Right lobe of liver (tissue), 6 donors: Measurements from ENCODE around the gene INPP4B. TPM values are rescaled to one million over a fixed set of nuclear protein-coding genes. Genes with fewer than 3 reads are reported as not detected.

Experiments used
- ATAC-seq, 4 donors: fragments of 200-7000 bp; cut with Tn5 transposase; one replicate each; pipeline ENCODE4 v1.9.1; 2020; ENCODE audit warnings: mild to moderate bottlenecking in 4 of 4, moderate library complexity in 4 of 4
- DNase-seq, 3 donors: peaks; one replicate each; pipeline ENCODE4 v3.0.0-alpha.2; 2020
- H3K27ac ChIP-seq, 3 donors: fragments of 200-600 bp; one replicate each; pipeline ENCODE4 v1.8.0; 2022
- H3K27me3 ChIP-seq, 2 donors: fragments of 200-600 bp; one replicate each; pipeline ENCODE4 v1.8.0; 2022
- H3K36me3 ChIP-seq, 4 donors: fragments of 200-600 bp; sonication (generic) in 1 of 4; one replicate each; pipeline versions ENCODE4 v1.5.1 to v1.8.0; 2017 to 2022; ENCODE audit warnings: control low read depth in 1 of 4
- H3K4me1 ChIP-seq, 4 donors: fragments of 200-600 bp; sonication (generic) in 1 of 4; one replicate each; pipeline versions ENCODE4 v1.5.1 to v1.8.0; 2017 to 2022; ENCODE audit warnings: control low read depth in 1 of 4
- H3K4me3 ChIP-seq, 3 donors: fragments of 200-600 bp; one replicate each; pipeline ENCODE4 v1.8.0; 2022
- H3K9me3 ChIP-seq, 4 donors: fragments of 200-600 bp; sonication (generic) in 1 of 4; one replicate each; pipeline versions ENCODE4 v1.5.1 to v1.8.0; 2017 to 2022; ENCODE audit warnings: control low read depth in 1 of 4
- CTCF ChIP-seq, 4 donors: fragments of 200-600 bp in 3 of 4; fragments of 450-650 bp in 1 of 4; IDR thresholded peaks; one replicate each; pipeline versions ENCODE4 v1.5.1 to v1.8.0; 2016 to 2022; ENCODE audit warnings: antibody characterized with exemption in 4 of 4, mild to moderate bottlenecking in 2 of 4
- POLR2A ChIP-seq: fragments of 450-650 bp; IDR thresholded peaks from one replicate; pipeline ENCODE4 v1.6.1; 2017; ENCODE audit warnings: antibody characterized with exemption, mild to moderate bottlenecking
- WGBS: methylation state at CpG from one replicate; pipeline ENCODE4 v1.1.6; 2018; ENCODE audit warnings: low coverage, low lambda C conversion rate; ENCODE audit not compliant: insufficient coverage; ENCODE audit errors: missing lambda C conversion rate; 5-methylcytosine and 5-hydroxymethylcytosine counted together
- intact Hi-C, 2 donors: fragments of 100-400 bp; cut with DNase I; formaldehyde crosslinking; loops; one replicate each; pipeline versions ENCODE4 v1.11.2 to v1.14.1; 2022
- total RNA-seq, 6 experiments: library from RNA; depleted of rRNA in 2 of 6; stranded (reverse); fragments of >200 nt in 2 of 6; fragmentation: NEBNext Ultra II Directional in 3 of 6; extraction: Animal tissue kit (Norgen Biotek cat#: 25700) in 3 of 6; gene quantifications; one replicate each; pipeline versions ENCODE4 v1.1.0 to v1.2.4, GENCODE V29; 2016 to 2023
- donor health status: DM: no; HTN: yes; CAD: no.
- donor health status: DM: no; HTN: no; CAD: no.
- donor health status: DM: no; HTN: no; CAD: no.
- donor health status: DM: no; HTN: yes; CAD: no.
- donor health status: DM: no; HTN: yes; CAD: no.

Gene INPP4B
- total RNA-seq, 6 experiments from 2014 or later, result 0.73 to 5.0 (median 1.6) TPM

GRCh38 chr4:142009751-142010150, 836.4 kb downstream of the INPP4B start:
- DNase-seq (no peak), ATAC-seq (no peak)
- no peaks in the 10 kb centered on the region for H3K27me3 ChIP-seq
- WGBS, result 59% methylated on average over 2 of the region's 2 CpGs
- intact Hi-C loops, result no loop called here
- H3K4me1 ChIP-seq, result no peaks in the 10 kb centered on the region
- H3K9me3 ChIP-seq, result no peaks in the 10 kb centered on the region
- no peak overlapping the region for H3K27ac ChIP-seq
- H3K36me3 ChIP-seq, result no peaks in the 10 kb centered on the region
- TF ChIP-seq CTCF (IDR thresholded peaks at IDR 0.05), result no peak
- TF ChIP-seq POLR2A, result no peak
- H3K4me3 ChIP-seq, result no peak overlapping the region

GRCh38 chr4:142005519-142005918, 840.6 kb downstream of the INPP4B start:
- Histone ChIP-seq H3K36me3 (no peaks in the 10 kb centered on the region), H3K4me1 (no peaks in the 10 kb centered on the region), H3K4me3 (no peak overlapping the region), H3K27me3 (no peaks in the 10 kb centered on the region), H3K27ac (no peak overlapping the region), H3K9me3 (no peaks in the 10 kb centered on the region)
- intact Hi-C loops, result no loop called here
- no peak for TF ChIP-seq CTCF (IDR thresholded peaks at IDR 0.05)
- TF ChIP-seq POLR2A, result no peak
- 67% methylated on average over 1 of the region's 1 CpG for WGBS
- DNase-seq (no peak), ATAC-seq (no peak)

- no peak for DNase-seq
- no peak overlapping the region for H3K4me3 ChIP-seq
These were observed 846.5 kb downstream of the INPP4B start for GRCh38 chr4:141999446-142000143.

GRCh38 chr4:141995056-141995455, 851.0 kb downstream of the INPP4B start:
- DNase-seq (no peak), ATAC-seq (no peak)
- H3K4me1 ChIP-seq, result no peaks in the 10 kb centered on the region
- no peak for TF ChIP-seq CTCF (IDR thresholded peaks at IDR 0.05)
- no peak for TF ChIP-seq POLR2A
- H3K36me3 ChIP-seq, result no peaks in the 10 kb centered on the region
- H3K27ac ChIP-seq, result no peak overlapping the region
- WGBS, result 5% methylated on average over 1 of the region's 1 CpG
- intact Hi-C loops, result no loop called here
- H3K9me3 ChIP-seq, result no peaks in the 10 kb centered on the region
- H3K4me3 ChIP-seq, result no peak overlapping the region
- H3K27me3 ChIP-seq, result no peaks in the 10 kb centered on the region

More at GRCh38 chr4:141999446-142000143, 846.5 kb downstream of the INPP4B start:
- no peaks in the 10 kb centered on the region for H3K27me3 ChIP-seq
- H3K36me3 ChIP-seq, result no peaks in the 10 kb centered on the region
- ATAC-seq, result no peak
- intact Hi-C loops, result no loop called here
- TF ChIP-seq POLR2A (no peak), CTCF (IDR thresholded peaks at IDR 0.05) (no peak)
- no peaks in the 10 kb centered on the region for H3K9me3 ChIP-seq
- 62% methylated on average over 5 of the region's 5 CpGs for WGBS
- no peaks in the 10 kb centered on the region for H3K4me1 ChIP-seq
- no peak overlapping the region for H3K27ac ChIP-seq
